Measurements from ENCODE around the gene PDZD8.

DNA sequence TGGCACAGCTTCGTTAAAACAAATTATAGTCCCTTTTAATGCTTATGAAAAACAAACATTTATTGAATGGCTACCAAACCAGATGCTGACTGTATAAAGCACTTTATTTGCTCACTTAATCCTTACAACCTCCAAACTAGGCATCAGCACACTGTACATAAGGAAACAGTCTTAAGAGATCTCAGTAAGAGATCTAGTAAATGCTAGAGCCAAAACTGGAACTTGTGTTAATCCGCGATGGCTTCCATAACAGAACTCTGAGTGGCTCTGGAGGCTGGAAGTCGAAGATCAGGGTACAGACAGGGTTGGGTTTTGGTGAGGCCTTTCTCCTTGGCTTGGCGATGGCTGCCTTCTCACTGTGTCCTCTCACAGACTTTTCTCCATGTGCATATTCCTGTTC is 27.0 kb downstream of the PDZD8 start:
- TF ChIP-seq ISL1 (CRISPR knock-in tag; IDR thresholded peaks at IDR 0.05) (no peak), CREB5 (CRISPR knock-in tag; IDR thresholded peaks at IDR 0.05; ENCODE audit: low read depth) (no peak), ZC3H10 (CRISPR knock-in tag; IDR thresholded peaks at IDR 0.05) (no peak), PATZ1 (CRISPR knock-in tag; IDR thresholded peaks at IDR 0.05; ENCODE audit: borderline replicate concordance) (no peak), RARB (CRISPR knock-in tag; IDR thresholded peaks at IDR 0.05) (no peak), ZFP30 (CRISPR knock-in tag; IDR thresholded peaks at IDR 0.05) (no peak), BACH2 (CRISPR knock-in tag; IDR thresholded peaks at IDR 0.05; ENCODE audit: borderline replicate concordance) (no peak), GLIS3 (CRISPR knock-in tag; IDR thresholded peaks at IDR 0.05) (no peak), ARNTL (CRISPR knock-in tag; IDR thresholded peaks at IDR 0.05; ENCODE audit: borderline replicate concordance, low read depth) (no peak), OSR1 (CRISPR knock-in tag; IDR thresholded peaks at IDR 0.05) (no peak), ZNF8 (CRISPR knock-in tag; IDR thresholded peaks at IDR 0.05) (no peak), ZFP3 (CRISPR knock-in tag; IDR thresholded peaks at IDR 0.05) (no peak)
- TF ChIP-seq, protein P1, sequence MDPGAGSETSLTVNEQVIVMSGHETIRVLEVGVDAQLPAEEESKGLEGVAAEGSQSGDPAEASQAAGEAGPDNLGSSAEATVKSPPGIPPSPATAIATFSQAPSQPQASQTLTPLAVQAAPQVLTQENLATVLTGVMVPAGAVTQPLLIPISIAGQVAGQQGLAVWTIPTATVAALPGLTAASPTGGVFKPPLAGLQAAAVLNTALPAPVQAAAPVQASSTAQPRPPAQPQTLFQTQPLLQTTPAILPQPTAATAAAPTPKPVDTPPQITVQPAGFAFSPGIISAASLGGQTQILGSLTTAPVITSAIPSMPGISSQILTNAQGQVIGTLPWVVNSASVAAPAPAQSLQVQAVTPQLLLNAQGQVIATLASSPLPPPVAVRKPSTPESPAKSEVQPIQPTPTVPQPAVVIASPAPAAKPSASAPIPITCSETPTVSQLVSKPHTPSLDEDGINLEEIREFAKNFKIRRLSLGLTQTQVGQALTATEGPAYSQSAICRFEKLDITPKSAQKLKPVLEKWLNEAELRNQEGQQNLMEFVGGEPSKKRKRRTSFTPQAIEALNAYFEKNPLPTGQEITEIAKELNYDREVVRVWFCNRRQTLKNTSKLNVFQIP (CRISPR knock-in tag; IDR thresholded peaks at IDR 0.05; ENCODE audit: borderline replicate concordance, low read depth) = no peak
- TF ChIP-seq, protein P2, sequence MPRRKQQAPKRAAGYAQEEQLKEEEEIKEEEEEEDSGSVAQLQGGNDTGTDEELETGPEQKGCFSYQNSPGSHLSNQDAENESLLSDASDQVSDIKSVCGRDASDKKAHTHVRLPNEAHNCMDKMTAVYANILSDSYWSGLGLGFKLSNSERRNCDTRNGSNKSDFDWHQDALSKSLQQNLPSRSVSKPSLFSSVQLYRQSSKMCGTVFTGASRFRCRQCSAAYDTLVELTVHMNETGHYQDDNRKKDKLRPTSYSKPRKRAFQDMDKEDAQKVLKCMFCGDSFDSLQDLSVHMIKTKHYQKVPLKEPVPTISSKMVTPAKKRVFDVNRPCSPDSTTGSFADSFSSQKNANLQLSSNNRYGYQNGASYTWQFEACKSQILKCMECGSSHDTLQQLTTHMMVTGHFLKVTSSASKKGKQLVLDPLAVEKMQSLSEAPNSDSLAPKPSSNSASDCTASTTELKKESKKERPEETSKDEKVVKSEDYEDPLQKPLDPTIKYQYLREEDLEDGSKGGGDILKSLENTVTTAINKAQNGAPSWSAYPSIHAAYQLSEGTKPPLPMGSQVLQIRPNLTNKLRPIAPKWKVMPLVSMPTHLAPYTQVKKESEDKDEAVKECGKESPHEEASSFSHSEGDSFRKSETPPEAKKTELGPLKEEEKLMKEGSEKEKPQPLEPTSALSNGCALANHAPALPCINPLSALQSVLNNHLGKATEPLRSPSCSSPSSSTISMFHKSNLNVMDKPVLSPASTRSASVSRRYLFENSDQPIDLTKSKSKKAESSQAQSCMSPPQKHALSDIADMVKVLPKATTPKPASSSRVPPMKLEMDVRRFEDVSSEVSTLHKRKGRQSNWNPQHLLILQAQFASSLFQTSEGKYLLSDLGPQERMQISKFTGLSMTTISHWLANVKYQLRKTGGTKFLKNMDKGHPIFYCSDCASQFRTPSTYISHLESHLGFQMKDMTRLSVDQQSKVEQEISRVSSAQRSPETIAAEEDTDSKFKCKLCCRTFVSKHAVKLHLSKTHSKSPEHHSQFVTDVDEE (CRISPR knock-in tag; IDR thresholded peaks at IDR 0.05) = no peak
